ENCODE results near the gene GLP1R.

DNA sequence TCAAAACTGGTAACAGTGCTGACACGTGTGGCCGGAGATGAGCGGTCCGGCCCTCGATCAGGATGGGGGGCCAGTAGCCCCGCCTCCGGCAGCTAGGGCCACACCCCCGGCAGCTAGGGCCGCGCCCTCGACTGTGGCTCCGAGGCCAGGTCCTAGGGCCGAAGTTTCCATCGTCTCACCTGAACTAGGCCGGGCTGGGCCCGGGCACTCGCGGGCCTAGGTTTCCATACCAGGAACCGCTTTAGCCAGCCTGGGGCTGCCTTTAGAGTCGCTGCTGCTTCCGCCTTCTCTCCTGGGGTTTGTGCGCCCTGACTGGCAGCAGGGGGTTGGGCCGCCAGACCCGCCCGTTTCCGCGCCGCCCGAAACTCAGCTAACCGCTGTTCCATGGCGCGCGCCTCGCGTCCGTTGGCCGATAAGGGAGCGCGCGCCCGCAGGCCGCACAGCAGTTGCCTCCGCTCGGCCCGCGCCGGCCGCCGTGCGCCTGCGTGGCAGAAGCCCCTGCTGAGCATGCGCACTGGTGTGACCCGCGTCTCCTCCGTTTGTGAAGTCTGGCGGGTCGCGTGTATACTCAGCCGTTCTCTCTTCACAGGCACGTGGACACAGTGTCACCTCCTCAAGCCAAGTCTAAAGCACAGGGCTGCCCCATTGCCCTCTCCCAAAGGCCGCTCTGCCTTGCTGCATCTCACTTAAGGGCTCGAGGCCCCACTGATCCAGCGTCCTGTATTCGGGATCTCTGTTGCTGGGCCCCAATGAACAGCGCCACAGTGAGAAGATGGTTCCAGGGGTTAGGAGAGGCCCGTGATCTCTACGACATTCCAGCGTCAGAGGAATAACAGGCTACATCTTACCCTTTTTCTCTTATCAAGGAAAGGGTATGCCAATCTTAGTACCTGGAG, 66.4 kb downstream of the GLP1R start, which contains the start of gene SAYSD1:
- TF ChIP-seq ZNF384 (IDR thresholded peaks at IDR 0.05) (no peak), SUZ12 (IDR thresholded peaks at IDR 0.05) (no peak)
